HG03378 (cell line): ENCODE data around the gene PDZRN4.
"Not testable (repeated sequence)": the region's sequence is repeated elsewhere in the genome, so short reads cannot be mapped to it uniquely, and the experiment has no call there.

ENCODE experiments used
- ATAC-seq: cut with Tn5 transposase; IDR thresholded peaks from one replicate; pipeline ENCODE4 v1.9.1; 2021; ENCODE audit warnings: mild to moderate bottlenecking, moderate library complexity; ENCODE audit not compliant: unreplicated experiment

Gene PDZRN4

DNA sequence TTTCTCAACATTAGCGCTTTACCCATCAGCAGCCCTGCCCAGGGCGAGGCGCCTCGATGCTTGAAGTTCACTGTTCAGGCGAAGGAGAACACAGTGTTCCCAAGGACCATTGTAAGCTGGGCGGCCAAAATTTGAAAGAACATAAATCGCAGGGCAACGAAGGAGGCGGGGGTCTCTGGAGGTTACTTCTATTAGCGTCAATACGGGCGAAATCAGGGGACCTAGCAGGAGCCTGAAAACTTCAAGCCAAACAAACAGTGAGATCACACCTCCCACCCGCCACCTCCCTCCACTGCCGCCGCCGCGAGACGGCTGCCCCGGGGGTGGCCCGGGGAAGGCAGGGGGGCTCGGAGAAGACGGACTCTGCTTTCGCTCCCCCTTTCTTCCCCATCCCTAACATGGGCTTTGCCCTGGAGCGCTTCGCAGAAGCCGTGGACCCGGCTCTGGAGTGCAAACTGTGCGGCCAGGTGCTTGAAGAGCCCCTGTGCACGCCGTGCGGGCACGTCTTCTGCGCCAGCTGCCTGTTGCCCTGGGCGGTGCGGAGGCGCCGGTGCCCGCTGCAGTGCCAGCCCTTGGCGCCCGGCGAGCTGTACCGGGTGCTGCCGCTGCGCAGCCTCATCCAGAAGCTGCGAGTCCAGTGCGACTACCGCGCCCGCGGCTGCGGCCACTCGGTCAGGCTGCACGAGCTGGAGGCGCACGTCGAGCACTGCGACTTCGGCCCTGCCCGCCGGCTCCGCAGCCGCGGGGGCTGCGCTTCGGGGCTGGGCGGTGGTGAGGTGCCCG is at the start of gene PDZRN4:
TSS of gene PDZRN4 (plus strand) at position 263 of the 783 bp plus-strand sequence.
- ATAC-seq, result no peak

DNA sequence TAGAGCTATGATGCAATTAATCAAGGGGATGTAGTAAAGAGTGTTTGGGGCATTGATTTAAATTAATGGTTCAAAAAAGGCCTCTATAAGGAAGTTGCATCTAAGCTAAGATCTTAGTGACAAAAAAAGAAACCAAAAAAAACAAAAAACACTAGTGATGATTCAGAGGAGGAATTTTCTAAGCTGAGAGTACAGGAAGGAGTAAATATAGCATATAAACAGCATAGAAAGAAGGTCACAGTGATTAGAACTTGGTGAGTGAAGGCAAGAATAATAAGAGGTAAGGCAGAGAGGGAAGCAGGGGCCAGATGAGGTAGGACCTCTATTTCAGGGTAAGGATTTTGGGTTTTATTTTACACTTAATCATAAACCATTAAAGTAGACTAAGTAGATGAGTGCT is 48.0 kb upstream of the PDZRN4 start:
- ATAC-seq, result no peak

DNA sequence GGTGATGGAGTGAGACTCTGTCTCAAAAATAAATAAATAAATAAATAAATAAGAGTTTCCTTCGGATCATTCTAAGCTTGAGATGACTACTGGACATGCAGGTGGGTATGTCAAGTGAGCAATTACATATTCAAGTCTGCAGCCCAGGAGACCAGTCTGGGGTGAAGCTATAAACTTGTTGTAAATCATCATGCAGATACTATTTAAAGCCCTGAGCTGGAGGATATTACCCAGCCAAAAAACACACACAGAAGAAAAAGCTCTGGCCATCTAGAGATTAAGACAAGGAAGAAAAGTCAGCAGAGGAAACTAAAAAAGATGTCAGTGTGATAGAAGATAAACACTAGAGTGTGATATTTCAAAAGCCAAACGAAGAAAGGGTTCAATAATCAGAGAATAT is 47.0 kb upstream of the PDZRN4 start:
- no peak for ATAC-seq

DNA sequence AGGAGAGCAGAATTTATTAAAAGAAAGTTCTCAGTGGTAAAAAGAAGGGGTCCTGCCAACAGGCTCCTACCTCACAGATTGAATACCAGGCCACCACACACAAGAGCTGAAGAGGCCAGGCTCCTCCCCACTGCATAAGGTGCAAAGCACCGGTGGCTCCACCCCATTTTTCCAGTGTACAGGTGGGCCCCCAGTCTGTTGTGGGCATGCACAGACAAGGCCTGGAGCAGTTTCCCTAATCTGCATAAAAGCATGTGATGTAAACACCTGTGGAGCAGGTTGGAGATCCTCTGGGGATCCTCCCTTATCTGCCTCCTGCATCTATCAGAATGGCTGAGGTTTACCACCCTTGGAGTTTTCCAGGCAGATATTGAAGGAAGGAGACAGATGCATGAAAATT is 45.7 kb upstream of the PDZRN4 start:
- no peak for ATAC-seq

DNA sequence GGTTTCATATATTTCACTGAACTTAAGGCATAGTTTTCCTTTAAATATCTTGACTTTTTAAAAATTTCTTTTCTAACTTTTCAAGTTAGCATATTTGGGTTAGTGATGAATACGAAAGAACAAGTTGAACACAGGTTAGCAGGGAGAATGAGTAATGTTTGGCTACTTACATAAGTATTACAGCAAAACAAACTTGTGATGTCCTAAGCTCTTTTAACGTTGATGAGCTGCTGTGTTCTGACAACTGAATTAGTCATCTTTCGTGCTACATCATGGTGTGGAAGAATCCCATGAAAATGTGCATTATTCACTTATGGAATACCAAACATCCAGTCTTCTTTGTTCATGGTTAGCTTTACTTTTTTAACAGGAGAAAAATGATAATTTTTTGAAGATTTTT is 36.3 kb upstream of the PDZRN4 start:
- ATAC-seq, result no peak

DNA sequence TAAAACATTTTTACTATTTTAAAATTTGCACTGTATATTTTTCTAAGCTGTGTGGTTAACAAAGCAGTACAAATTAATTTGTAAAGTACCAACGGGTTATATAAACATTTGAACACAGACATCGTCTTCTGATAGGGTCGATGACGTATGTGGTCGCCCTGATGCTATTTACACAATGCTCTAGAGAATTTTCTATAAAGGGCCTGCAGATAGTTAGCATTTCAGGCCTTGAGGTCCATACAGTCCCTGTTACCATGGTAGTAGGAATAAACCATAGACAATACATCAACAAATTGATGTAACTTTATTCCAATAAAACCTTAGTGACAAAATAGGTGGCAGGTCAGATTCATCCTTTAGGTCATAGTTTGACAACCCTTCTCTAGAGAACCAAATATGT is 25.7 kb upstream of the PDZRN4 start:
- ATAC-seq, result no peak

DNA sequence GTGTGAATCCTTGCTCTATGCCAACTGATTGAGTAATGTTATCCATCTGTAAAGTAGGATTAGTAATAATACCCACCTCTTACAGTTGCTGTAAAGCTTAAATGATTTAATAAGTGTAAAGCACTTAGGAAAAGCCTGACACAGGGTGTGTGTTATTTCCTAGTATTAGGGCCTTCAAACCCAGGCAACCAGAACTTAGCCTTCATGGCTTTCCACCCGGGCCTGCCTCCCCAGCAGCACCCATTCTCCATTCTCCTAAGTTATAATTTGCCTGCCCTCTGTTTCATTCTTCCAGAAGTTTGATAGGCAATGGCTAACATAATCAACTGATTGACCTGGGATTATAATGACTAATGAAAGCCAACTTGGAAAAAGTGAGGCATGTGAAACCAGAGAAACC is 20.4 kb upstream of the PDZRN4 start:
- no peak for ATAC-seq

DNA sequence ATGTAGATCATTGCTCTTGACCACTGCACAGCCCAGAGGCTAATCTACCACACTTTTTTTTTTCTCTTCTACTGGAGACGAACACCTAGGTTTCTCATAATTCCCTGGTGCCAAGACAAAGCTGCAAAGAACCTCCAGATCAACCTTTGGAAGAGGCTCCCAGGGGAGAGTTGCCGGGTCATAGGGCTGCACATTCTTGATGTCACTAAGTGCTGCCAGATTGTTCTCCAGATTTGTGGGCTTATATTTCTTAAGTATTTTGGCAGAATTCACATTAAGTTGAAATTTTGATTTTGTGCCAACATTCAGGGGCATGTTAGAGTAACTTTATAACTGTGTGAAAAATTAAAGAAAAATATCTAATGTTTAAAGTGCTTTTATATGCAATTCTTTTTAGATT is 13.5 kb upstream of the PDZRN4 start:
- ATAC-seq, result no peak

DNA sequence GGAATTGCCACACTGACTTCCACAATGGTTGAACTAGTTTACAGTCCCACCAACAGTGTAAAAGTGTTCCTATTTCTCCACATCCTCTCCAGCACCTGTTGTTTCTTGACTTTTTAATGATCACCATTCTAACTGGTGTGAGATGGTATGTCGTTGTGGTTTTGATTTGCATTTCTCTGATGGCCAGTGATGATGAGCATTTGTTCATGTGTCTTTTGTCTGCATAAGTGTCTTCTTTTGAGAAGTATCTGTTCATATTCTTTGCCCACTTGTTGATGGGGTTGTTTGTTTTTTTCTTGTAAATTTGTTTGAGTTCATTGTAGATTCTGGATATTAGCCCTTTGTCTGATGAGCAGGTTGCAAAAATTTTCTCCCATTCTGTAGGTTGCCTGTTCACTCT is 8.6 kb upstream of the PDZRN4 start:
- ATAC-seq, result not testable (repeated sequence)

DNA sequence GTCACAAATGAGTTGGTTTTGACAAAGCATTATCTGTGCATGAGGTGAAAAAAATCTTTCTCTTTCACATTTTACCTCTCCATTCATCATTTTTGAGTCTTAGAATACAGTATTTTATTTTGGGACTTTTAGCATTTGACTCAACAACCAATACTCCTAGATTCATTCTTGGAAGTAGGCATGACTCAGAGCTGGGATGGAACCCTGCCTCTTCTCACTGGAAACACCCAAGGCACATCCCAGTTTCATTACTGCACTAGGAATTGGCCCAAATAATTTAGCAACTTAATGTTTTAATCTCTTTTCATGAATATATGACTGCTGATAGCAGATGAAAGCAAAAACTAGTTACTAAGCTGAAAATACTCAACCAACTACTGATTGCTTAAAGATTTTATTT is 3.3 kb upstream of the PDZRN4 start:
- ATAC-seq, result no peak

DNA sequence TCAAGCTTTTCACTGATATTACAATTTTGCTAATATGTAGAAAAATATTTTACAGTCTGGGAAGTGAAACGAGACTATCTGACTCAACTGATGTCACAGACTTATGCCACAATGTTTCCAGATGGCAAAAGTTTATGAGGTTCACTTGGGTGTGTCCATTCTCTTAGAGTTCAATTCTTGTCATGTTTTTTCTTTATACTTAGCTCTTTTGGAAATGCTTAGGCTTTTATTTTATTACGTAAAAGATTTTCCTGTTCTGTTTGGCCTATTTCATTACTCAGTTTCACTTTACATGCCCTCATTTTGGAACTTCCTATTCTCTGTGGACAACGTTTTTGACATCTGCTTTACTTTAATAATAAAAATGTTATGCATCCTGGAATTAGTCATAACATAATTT is 2.1 kb upstream of the PDZRN4 start:
- no peak for ATAC-seq

DNA sequence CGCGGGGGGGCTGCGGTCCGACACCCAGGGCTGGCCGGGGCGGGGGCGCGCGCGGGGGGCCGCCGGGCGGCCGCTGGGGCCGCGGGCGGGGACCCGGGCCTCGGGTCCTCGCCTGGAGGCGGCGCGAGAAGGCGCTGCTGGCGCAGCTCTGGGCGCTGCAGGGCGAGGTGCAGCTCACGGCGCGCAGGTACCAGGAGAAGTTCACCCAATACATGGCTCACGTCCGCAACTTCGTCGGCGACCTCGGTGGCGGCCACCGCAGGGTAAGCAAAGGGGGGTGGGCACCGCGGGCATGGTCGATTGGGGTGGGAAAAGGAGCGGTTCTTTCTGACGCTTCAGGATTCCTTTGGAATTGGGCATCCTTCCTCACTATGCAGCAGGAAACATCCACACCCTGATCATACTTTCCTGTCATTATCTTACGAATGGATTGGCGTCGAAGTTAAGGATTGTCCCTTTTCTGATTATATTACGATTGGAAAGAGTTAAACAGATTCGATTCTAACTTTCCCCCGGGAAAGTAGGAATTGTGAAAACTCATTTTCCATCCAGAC is 798 bp downstream of the PDZRN4 start:
- ATAC-seq, result no peak

DNA sequence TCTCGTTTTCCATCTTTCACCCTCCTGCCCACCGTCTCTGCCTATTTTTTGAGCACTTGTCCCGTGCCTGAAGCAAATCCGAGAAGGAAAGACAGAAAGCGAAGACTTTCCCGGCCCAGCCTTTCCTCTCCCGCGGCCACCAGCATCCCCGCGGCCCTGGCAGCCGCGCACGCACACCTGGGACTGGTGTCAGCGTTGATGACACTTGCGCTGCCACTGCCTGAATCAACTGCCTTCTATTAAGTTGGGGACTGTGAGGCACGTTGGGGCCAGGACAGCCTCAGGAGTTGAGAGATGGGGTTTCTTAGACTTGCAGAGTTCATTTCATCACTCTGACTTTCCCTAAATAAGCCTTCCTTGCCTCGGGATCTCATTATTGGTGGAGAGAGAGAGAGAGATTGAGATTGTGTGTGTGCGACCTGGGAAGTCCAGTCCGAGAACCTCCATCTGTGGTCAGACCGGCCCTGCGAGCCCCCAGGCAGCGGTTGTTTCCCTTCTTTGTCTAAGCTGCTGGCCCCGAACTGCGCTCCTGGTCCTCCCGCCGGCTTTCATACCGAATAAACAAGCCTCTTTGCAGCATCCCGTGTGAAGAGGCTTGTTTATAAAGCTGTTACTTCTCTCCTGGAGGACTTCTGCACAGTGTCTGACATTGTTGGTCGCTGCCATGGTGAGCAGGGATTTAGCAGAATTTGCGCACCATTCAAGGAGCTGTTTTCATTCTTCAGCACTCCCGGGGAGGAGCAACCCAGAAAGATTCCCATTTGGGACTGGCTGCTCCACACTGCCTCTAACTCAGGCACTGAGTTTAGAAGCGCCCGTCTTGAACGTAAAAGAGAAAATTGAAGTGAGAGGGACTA is 1.5 kb downstream of the PDZRN4 start:
- no peak for ATAC-seq

DNA sequence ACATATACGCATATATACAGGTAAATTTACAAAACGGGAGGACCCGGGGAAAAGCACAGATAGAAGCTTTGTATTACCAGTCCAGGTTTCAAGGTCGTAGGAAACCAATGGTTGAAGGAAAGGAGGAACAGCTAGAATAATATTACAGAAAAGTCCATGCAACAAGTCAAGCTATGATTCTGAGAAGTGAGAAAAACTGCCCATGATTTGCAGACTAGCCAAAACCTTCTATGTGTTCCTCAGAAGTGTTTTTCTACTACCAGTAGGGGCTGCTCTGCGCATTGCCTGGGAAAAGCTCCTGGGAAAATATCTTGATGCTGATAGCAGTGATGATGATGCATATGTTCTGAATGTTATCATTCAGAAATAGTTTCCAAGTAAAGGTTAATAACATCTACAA is 2.2 kb downstream of the PDZRN4 start:
- no peak for ATAC-seq

DNA sequence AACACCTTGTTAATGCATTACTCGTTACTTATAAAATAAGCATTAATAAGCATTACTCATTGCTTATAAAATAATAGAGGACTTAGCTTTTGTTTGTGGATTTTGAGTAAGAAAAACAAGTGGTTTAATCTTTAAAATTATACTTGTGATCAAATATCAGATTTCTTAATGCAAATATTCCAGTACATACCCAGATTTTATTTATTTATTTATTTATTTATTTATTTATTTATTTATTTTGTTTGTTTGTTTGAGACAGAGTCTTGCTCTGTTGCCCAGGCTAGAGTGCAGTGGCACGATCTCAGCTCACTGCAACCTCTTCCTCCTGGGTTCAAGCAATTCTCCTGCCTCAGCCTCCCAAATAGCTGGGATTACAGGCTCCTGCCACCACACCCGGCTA is 3.4 kb downstream of the PDZRN4 start:
- ATAC-seq, result not testable (repeated sequence)

DNA sequence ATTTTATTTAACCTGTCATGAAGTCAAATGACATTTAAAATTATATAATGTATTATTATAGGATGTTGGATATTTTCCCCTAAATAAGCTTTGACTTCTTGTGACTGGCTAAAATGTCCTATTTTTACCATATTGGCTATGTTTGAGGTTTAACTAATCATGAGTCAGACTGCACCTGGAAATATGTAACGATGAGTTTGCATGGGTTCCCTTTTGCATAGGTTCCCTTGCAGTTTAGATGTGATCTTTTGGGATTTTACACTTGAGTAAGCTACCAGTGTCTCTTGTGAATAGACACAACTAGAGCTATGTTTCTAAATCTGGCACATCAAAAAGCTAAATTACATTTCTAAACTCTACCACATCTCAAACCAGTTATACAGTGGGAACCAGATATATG is 5.2 kb downstream of the PDZRN4 start:
- no peak for ATAC-seq

DNA sequence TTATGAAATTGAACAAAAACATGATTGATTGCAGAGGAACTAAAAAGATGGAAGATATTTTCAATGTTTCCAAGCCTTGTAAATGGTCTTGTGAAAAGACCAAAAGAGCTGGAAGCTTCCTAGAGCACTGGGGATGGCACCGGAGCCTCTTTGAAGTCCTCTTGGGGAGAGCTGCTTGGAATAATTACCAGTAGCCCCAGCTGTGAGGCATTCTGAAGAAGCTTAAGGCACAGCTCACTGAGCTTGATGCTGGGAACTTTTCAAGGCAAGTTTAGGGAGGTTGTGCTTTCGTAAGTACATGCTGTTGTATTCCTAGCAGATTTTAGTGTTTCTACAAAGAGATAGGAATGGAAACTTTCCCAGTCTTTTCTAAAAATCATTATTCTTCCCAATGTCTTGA is 13.9 kb downstream of the PDZRN4 start:
- ATAC-seq, result no peak

DNA sequence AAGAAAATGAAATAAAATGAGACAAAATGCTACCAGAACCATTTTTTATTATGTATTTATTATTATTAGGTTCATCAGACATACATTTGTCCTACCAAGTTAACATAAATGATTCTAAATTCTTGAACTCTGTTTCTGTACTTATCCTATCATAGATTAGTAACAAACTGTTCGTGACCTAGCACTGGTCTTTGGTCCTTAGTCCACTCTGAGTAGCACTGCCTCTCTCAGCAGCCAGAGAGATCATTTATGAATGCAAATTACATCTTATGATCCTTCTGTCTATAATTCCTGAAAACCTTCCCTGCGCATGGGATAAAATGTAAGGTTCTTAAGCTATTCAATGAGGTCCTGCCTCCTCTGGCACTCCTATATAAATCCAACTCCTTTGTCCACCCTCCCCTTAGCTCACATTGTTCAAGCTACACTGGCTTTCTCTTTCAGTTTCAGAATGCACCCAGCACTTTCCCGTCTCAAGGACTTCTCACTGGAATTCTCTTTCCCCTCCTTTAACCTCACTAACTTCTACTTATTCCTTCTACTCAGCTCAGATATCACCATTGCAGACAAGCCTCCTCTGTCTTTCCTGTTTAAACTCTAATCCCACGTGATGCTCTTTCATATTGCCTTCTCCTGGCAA is 17.1 kb downstream of the PDZRN4 start:
- peak; percentile 54 for ATAC-seq

DNA sequence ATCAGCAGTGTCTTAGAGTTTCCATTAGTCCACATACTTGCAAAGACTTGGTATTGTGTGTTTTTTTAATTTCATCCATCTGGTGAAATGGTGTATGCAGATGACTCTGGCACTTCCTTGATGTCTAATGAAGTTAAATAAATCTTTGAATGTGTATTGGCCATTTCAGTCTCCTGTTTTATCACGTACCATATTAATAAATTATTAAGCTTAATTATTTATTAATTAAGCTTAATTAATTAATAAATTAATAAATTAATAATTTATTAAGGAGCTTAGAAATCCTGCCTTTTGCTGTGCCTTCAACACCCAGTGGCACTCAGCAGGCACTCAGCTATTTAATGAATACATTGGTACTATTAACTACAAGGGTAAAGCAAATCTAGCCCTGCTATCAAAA is 18.2 kb downstream of the PDZRN4 start:
- no peak for ATAC-seq

DNA sequence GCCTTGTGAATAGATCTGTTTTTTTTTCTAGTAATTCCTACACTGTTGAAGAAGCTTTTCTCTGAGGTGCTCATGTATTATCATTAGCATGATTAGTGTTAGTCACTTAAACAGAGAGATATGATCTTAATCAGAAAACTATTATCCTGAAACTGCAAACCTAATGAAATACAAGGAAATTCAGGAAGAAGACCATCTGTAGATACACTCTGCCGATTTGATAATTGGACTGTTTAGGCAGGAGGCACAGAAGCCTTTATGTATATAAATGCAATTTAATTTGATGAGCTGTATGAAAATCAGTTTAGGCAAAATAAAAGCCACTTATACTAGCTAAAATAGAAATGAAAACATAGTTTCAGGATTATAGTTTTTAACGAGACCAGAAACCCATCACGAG is 23.3 kb downstream of the PDZRN4 start:
- ATAC-seq, result no peak

DNA sequence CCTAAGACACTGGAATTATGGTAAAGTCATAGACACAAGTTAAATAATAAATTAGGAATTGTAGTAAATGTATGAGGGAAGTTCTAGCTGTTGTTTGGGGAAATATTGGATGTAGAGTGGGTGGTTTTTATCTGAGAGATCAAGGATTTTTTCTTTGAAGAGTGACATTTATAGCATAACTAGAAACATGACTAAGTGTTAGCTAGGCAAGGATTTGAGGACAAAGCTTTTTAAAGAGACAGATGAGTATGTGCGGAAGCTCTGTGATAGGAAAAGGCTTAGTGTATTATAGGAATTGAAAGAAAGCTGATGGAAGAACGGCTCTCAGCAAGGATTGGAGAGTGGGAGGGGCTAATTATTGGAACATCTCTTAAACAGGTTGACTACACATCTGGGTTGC is 24.5 kb downstream of the PDZRN4 start:
- no peak for ATAC-seq

DNA sequence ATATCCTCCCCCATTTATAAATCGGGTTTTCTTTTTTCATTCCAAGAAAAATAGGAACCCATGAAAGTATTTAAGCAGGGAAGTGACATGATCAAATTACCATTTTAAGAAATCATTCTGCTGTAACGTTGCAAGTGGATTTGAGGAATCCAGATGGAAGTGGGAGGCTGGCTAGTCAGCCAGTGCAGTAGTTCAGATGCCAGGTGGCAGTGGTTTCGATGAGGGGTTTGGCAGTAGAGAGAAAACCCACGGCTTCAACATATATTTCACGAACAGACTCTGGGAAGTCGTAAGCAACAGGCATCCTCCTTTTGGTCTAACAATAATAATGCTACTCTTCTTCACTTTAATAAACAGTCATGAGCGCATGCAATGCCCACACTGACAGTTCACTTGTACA is 25.0 kb downstream of the PDZRN4 start:
- ATAC-seq, result no peak
